AG08396 (cell line): ENCODE results near the gene CDIP1.

Experiments used
- DNase-seq: peaks from one replicate; pipeline ENCODE4 v3.0.0; 2012; ENCODE audit warnings: low spot score, mixed read lengths

The CDIP1 gene

GRCh38 chr16:4539716-4540284, 1.2 kb upstream of the CDIP1 start:
- DNase-seq: no peak

- DNase-seq: peak; percentile 57
Measured at GRCh38 chr16:4537376-4538343, 913 bp downstream of the CDIP1 start.

GRCh38 chr16:4536391-4537106, 2.0 kb downstream of the CDIP1 start:
- DNase-seq: no peak

- no peak for DNase-seq
Measured at GRCh38 chr16:4535627-4536108, 2.9 kb downstream of the CDIP1 start.

GRCh38 chr16:4534151-4534790, 4.3 kb downstream of the CDIP1 start:
- no peak for DNase-seq

GRCh38 chr16:4533490-4533889, 5.1 kb downstream of the CDIP1 start:
- DNase-seq: no peak

GRCh38 chr16:4532238-4532637, 6.3 kb downstream of the CDIP1 start:
- DNase-seq: no peak

GRCh38 chr16:4531811-4532210, 6.8 kb downstream of the CDIP1 start:
- DNase-seq: no peak

- DNase-seq: peak; percentile 53
Measured at GRCh38 chr16:4529085-4530060, 9.2 kb downstream of the CDIP1 start.

- no peak for DNase-seq
Measured at GRCh38 chr16:4525634-4526277, 12.8 kb downstream of the CDIP1 start.

- no peak for DNase-seq
Measured at GRCh38 chr16:4525069-4525468, 13.5 kb downstream of the CDIP1 start.

- DNase-seq: no peak
Measured at GRCh38 chr16:4524571-4524970, 14.0 kb downstream of the CDIP1 start.

- DNase-seq: no peak
Measured at GRCh38 chr16:4523686-4524085, 14.9 kb downstream of the CDIP1 start.

GRCh38 chr16:4522051-4522581, 16.5 kb downstream of the CDIP1 start:
- DNase-seq: no peak

- DNase-seq: no peak
Measured at GRCh38 chr16:4520913-4521312, 17.7 kb downstream of the CDIP1 start.

- DNase-seq: no peak
Measured at GRCh38 chr16:4519274-4520058, 19.1 kb downstream of the CDIP1 start.

- peak; percentile 55 for DNase-seq
Measured at GRCh38 chr16:4517812-4518680, 20.5 kb downstream of the CDIP1 start.

GRCh38 chr16:4515611-4516233, 22.9 kb downstream of the CDIP1 start:
- no peak for DNase-seq
